RKO (cell line): Measurements from ENCODE around the gene CTAG2.
"Not testable (repeated sequence)": the region's sequence is repeated elsewhere in the genome, so short reads cannot be mapped to it uniquely, and the experiment has no call there.

ENCODE experiments used
- DNase-seq: peaks from one replicate; pipeline ENCODE4 v3.0.0-alpha.2; 2016; ENCODE audit warnings: low spot score

Gene CTAG2

DNA sequence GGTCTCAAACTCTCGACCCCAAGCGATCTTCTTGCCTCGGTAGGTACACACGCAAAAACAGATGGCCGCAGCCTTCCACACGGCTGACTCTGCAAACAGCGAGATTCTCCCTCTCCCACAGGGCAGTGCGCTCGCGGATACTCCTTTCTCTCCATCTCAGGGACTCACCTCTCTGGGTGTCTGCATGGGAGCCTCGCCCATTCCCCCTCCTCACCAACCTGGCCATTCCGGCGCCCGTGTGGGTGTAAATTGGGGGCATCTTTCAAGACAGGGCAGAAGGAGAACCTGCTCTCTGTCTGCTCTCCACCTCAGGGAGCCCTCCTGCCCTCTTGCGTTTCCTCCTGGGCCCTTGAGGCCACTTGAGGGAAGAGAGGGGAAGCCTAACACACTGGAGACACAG lies 4.4 kb downstream of the CTAG2 start:
- no peak for DNase-seq

DNA sequence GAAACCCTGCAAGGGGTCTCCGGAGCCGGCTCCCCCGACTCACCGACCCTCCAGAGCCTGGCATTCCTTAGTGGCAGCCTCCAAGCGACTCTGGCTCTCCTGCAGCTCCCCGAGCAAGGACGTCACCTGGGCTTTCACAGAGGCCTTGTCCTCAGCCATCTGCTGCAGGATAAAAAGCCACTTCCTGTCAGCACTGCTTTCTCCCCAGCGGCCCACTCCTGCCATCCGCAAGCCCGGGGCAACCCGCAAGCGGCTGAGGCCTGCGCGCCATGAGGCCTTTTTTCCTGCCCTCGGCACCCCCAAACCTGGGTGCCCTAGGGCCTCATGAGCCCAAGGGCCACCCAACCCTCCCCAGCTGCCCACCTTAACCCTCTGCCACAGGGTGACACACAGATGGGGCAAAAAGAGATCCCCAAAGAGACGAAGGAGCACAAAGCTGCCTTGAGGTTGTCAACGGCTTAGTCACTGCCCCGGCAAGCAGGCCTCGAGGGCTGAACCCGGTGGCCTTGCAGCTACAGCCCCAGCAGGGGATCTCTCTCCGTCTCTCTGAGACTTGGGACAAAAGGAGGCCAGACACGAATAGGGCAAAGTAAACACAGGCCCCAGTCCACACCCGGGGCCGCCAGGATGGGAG lies 7.5 kb downstream of the CTAG2 start:
- not testable (repeated sequence) for DNase-seq

DNA sequence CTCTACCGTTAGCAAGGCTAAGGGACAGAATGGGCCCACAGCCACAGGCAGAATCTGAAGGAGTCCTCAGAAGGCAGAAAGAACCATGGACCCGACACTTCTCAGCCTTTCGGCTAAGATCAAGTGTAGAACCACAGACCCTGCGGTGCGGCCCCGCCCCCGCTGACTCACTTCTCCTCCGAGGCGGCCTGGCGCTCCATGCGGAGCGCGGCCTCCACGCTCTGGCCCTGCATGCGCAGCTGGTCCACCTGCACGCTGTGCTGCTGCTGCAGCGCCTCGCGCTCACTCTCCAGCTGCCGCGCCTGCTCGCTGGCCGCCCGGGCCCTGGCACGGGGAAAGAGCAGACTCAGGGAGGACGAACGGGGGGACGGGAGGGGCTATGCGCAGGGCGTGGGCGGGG lies 9.7 kb downstream of the CTAG2 start:
- DNase-seq: not testable (repeated sequence)

DNA sequence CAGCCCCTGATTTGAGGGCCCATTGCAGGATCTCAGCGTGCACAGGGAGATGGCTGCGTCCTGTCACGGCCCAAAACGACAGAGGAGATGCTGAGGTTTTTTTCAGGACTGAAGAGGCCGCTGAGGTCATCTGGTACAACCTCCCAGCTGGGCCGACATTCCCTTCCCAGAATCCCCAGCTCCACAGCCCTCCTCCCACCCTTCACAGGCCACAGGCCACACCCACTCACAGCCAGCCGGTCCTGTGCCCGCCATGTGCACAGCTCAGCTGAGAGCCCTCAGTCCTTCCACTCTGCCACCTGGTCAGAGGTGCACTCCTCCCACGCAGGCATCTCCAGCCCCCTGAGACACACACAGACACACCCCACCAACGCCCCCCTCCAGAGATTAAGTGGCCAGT lies 11.6 kb downstream of the CTAG2 start:
- not testable (repeated sequence) for DNase-seq

DNA sequence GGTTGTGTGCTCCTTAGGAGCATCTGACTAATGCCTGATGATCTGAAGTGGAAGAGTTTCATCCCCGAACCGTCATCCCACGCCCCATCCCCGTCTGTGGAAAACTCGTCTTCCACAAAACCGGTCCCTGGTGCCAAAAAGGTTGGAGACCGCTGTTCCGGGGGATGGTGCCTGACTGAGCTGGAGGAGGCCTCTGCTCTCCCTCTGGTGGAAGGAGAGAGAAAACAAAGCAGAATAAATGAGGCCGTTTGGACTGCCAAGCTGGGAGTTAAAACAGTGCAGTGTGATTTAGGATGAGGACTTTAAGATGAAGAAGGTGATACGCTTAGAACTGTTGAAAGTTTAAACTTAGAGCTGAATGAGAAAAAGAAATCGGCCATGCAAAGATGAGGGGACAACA lies 19.7 kb downstream of the CTAG2 start:
- not testable (repeated sequence) for DNase-seq

DNA sequence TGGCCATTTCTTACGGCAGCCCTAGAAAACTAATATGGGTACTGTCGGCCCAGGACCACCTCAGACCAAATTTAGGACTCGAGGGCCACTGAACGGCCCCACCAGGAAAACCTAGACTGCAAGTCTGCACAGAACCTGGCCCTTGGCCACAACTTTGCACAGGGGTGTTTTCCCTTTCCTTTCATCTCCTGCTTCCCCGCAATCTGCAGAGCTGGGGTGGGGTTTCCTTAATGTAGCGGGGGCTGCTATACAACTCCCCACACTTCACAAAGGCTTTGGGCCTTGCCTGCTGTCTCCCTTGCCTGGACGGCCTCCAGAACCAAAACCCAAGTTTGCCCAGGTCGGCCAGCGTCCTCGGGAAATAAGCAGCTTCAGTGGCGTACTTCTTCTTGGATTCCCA lies 22.4 kb downstream of the CTAG2 start:
- not testable (repeated sequence) for DNase-seq

DNA sequence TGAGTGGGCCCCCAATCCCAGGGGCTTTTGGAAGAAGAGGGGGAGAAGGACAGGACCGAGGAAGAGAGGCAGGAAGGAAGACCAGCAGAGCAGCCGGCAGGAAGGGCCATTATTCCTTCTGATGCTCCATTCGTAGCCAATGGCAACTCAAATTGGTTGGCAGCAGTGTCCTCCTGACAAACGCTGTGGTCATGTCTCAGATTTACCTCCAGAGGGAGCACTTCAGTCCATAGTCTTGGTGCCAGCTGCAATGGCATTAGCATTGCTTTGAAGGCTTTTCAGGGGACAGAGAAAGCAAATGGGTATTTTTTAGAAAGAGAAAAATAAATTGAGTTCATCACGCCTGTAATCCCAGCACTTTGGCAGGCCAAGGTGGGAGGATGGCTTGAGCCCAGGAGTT lies 24.4 kb downstream of the CTAG2 start:
- DNase-seq: not testable (repeated sequence)

DNA sequence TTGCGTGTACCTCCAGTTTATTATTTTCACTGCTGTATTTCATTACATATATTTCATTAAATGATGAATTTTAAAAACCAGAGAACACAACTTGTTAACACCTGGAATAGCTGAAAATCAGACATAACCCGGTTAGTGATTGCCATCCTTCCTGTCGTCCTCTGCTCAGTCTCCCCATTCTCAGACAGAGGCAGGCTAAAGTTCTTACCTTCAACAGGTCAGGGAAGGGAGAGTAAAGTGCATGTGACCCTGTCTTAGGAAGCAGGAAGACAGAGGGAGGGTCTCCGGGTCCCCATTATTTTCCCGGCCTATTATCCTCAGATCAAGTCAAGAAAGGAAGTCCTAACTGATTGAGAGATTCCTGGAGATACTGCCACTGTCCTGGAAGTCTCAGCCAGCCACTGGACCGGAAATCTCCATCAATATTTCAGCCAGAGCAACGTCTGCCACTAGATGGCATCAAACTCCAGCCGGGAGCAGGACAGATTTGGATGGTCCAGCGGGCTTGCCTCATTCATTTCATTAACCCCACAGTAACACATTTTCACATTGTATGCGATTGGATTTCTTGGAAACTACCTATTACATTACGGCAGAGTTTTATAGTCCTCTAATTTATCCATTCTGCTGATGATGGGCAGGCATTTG lies 32.5 kb downstream of the CTAG2 start:
- DNase-seq: not testable (repeated sequence)

DNA sequence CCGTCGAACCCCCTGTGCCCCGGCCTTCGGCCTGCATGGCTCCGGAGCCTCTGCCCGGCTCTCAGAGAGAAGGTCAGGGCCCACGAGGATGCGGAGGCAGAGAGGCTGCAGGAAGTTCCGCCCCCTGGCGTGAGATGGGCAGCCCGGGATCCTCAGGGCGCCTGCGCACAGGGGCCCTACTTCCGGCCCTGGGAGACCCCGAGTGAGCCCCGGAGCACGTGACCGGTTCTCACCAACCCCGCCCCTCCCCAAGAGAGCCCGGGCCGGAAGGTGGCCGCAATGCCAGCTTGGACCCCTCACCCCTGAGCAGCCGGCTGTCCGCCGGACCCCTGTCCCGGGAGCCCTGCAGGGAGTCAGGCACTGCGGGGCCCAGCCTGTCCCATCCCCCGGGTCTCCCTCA lies 34.2 kb downstream of the CTAG2 start, which contains the start of gene CTAG1B:
CTAG1B (minus strand) TSS at position 101 of the 400 bp plus-strand sequence; CDS start at position 37, 64 bp downstream.
- not testable (repeated sequence) for DNase-seq

DNA sequence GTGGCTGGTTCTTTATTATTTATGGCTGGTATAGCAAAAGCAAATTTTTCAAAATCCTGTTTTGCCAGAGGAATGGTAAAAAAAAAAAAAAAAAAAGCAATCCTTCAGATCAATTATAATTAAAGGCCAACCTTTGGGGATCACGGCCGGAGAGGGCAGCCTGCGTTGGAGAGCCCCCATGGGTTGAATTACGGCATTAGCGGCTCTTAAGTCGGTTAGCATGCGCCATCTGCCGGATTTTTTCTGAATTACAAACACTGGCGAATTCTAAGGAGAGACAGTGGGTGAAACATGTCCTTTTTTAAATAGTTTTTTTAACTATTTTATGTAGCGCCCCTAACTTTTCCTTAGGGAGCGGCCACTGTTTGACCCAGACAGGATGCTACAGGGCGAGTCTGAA lies 39.8 kb downstream of the CTAG2 start:
- DNase-seq: not testable (repeated sequence)

DNA sequence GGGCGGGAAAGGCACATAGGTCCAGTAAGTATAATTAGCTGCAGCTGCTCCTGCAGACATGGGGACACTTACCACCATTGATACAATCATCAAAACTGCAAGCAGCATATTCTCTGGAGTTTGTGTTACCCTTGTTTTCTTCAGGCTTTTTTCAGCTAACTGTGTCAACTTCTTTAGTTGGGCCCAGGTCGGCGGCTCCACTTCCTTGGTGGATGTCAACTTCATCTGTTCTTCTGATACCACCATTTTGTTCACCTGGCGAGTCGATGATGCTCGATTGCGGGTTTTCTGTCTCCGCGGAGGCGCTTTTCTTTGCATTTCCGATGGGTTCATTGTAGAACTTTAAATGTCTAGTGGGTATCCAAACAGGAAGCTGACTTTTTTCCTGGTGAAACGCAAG lies 42.2 kb downstream of the CTAG2 start:
- DNase-seq: not testable (repeated sequence)

DNA sequence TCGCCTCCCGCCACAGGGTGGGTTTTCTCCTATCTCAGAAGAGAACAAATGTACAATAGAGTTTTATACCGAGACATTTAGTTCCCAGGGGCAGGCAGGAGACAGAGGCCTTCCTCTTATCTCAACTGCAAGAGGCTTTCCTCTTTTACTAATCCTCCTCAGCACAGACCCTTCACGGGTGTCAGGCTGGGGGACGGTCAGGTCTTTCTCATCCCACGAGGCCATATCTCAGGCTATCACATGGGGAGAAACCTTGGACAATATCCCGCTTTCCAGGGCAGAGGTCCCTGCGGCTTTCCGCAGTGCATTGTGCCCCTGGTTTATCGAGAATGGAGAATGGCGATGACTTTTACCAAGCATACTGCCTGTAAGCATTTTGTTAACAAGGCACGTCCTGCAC lies 44.6 kb downstream of the CTAG2 start:
- not testable (repeated sequence) for DNase-seq

DNA sequence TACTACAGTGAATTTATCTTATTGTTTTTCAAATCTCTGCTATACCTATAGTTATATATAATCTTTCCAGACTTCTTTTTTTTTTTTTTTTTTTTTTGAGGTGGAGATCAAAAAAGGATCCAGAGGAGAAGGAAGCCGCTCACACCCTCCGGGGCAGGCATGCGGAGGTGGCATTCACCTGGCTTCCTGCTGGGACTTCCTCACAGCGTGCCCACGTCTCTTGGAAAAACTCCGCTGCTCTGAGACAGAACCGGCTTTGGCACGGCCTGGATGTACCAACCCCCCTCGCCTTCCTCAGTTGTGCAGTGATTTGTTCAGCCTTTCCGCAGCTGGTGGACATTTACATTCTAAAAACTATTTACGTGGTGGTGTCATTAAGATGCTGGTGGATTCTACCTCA lies 45.4 kb downstream of the CTAG2 start:
- not testable (repeated sequence) for DNase-seq

DNA sequence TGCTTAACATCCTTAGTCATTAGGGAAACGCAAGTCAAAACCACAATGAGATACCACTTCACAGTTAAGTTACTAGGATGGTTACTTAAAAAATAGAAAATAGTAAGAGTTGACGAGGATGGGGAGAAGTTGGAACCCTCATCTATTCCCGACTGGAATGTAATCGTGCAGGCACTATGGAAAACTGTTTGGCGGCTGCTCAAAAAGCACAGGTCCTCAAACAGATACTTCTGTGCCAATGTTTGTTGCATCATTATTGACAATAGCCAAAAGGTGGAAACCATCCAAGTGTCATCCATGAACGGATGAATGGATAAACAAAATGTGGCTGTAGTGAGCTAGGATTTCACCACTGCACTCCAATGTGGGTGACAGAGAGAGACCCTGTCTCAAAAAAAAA lies 46.0 kb downstream of the CTAG2 start:
- no peak for DNase-seq

DNA sequence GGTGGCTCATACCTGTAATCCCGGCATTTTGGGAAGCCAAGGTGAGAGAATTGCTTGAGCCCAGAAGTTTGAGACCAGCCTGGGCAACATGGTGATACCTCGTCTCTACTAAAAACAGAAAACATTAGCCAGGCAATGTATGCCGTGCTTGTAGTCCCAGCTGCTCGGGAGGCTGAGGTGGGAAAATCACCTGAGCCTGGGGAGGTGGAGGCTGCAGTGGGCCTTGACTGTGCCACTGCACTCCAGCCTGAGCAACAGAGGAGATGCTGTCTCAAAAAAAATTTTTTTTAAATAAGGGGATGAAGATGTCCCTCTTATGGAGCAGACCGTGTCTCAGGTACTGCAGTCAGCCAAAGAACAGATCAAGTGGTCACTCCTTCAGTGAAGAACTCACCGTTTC lies 47.8 kb downstream of the CTAG2 start:
- no peak for DNase-seq

DNA sequence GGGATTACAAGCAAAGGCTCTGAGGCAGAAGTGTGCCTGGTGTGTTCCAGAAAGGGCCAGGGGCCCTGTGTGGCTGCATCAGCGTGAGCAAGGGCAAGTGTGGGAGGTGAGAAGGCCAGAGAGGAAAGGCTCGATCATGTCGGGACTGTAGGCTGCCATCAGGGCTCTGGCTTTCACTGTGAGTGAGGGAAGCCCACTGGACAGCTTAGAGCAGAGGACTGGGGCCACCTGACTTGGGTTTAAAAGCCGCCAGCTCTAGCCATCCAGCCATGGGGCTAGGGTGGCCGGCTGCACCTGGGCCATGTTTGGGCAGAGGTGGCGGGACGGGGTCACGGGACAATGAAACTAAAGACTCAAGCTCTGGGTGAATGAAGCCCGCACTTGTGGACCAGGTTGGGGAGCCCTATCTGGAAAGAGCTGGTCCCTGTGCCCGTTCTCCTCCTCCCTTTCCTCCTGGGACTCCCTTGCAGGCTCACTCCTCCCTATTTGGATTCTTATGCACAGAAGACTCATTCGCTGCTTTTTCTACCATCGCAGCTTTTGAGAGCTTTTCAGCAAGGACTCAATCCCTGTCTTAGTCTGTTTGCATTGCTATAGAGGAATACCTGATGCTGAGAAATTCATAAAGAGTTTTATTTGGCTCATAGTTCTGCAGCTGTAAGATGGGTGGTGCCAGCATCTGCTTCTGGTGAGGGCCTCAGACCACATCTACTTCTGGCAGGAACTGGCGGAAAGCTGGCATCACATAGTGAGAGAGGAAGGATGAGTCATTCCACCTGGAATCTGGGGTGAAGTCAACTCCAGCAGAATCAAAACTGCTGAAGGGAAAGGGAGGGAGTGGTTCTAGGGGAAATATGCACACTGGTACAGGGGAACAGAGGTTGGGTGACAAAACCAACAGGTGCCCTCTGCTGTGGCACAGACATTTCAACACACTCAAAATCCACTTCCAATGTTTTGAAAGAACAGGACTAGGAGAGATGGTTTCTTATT lies 49.6 kb downstream of the CTAG2 start:
- peak; percentile 73 for DNase-seq

DNA sequence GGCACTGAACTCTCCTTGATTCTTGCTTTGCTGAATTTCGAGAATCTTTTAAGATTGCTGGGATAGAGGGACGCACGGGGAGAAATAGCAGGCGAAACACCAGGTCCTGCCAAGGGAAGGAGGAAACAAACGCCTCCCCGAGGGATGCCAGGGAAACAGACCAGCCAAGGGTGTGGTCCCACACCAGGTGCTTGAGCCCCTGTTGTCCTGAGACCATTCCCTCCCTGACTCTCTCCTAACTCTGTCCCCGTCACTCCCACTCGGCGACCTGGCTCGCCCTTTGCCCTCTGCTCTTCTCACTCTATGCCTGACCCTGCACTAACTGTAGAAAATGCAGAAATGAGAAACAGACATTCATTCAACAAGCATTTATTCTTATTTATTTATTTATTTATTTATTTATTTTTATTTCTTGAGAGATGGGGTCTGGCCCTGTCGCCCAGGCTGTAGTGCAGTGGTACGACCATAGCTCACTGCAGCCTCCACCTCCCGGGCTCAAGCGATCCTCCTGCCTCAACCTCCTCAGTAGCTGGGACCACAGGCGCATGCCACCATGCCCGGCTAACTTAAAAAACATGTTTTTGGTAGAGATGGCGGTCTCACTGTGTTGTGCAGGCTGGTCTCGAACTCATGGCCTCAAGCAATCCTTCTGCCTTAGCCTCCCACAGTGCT lies 50.5 kb downstream of the CTAG2 start:
- no peak for DNase-seq

DNA sequence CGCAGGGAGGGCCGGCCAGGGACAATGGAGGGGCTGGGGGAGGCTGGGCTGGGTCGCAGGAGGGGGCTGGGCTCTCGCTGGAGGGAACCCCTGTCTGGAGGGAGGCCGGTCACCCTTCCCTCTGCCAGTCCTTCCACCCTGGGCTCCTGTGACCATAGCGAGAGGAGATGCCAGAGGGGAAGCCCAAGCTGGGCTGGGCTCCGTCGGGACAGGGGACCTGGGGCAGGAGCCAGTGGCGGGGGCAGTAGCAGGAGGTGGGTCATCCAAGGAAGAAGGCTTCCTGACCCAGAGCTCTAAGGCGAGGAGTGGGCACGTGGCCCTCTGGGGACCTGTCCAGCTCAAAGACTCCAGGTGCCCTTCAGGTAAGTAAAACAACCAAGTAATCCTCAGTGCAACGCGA lies 51.2 kb downstream of the CTAG2 start:
- DNase-seq: no peak
